ENCODE data around the gene GCNT2. TPM values are rescaled to one million over a fixed set of nuclear protein-coding genes. Genes with fewer than 3 reads are reported as not detected.
"Not testable (repeated sequence)": the region's sequence is repeated elsewhere in the genome, so short reads cannot be mapped to it uniquely, and the experiment has no call there.

GCNT2 gene
- total RNA-seq, 1 donor from 2014 or later, result 9.7 TPM

DNA sequence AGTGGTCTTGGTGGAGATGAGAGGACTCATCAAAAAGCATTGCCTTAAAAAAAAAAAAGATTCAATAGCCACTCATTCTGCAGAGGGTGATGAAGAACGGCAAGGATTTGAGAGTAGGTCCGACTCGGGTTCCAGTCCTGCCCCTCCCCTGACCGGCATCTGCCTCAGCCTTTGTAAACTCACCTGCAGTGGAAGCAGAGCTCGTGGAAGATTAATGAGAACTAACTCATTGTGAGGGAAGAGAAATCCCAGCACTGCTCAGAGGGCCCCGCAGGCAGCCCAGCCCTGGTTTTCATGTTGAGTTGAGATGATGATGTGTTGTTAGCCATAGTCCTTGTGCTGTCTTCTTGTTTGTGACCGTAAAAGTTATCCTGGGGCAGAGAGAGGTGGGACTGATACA lies 59.4 kb downstream of the GCNT2 start:
- DNase-seq (ENCODE audit: low spot score), result no peak

DNA sequence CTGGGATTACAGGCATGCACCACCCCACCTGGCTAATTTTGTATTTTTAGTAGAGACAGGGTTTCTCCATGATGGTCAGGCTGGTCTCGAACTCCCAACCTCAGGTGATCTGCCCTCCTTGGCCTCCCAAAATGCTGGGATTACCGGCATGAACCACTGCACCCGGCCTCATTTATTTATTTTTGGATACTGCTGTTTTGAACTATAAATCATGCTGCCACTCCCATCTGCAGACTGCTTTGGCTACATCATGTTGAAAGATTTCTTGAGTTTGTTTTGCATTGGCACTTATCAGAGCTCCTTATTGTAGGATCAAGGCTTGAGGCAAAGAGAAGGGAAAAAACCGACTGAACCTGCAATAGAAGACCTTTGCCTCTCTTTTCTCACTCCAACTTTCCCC lies 60.3 kb downstream of the GCNT2 start:
- not testable (repeated sequence) for DNase-seq (ENCODE audit: low spot score)

DNA sequence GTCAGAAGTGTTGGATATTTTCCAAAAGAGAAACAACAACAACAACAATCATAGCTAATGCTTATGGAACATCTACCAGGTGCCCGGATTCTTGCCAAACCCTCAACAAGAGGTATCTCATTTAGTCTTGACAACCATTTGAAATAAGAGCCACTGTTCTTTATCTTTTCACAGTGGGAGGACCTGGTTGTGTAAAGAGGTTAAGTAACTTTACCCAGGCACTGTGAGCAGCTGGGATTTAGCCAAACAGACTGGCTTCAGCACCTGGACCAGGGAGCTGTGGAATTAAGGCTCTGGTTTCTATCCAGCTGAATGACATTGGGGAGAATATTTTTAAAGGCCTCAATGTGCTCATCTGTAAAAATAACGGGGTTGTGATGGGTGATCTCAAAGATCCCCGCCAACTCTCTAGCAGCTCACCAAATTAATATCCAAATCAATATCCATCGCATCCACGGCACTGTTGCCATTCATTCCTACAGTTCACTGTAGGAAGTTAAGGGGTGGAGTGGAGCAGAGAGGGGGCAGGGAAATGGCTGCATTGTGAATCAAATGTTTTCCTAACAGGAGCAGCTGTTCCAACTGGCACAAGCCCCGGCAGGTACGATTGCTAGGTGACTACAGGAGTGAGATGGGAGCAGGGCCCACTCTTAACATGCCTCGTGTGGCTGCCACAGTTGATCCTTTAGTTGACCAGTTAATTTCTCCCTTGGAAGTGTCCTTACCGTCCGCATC lies 61.8 kb downstream of the GCNT2 start:
- no peak for DNase-seq (ENCODE audit: low spot score)

- no peak for DNase-seq (ENCODE audit: low spot score)
Measured at GRCh38 chr6:10583509-10583901, 62.4 kb downstream of the GCNT2 start.

DNA sequence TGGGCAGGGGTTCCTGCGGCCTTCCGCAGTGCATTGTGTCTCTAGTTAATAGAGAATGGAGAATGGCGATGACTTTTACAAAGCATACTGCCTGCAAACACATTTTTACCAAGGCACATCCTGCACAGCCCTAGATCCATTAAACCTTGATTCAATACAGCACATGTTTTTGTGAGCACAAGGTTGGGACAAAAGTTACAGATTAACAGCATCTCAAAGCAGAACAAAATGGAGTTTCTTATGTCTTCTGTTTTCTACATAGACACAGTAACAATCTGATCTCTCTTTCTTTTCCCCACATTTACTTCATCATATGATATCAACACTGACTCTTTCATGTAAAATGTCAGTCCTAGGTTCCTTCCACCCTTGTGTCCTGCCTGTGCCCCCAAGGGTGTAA lies 63.5 kb downstream of the GCNT2 start:
- DNase-seq (ENCODE audit: low spot score), result no peak

- DNase-seq (ENCODE audit: low spot score), result no peak
Measured at GRCh38 chr6:10585209-10585845, 64.2 kb downstream of the GCNT2 start.

DNA sequence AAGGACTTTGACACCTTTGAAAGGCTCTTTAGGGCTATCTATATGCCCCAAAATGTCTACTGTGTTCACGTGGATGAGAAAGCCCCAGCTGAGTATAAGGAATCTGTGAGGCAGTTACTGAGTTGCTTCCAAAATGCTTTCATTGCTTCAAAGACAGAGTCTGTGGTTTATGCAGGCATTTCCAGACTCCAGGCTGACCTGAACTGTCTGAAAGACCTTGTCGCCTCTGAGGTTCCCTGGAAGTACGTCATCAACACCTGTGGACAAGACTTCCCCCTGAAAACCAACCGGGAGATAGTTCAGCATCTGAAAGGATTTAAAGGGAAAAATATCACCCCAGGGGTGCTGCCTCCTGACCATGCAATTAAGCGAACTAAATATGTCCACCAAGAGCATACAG lies 65.2 kb downstream of the GCNT2 start:
- no peak for DNase-seq (ENCODE audit: low spot score)

DNA sequence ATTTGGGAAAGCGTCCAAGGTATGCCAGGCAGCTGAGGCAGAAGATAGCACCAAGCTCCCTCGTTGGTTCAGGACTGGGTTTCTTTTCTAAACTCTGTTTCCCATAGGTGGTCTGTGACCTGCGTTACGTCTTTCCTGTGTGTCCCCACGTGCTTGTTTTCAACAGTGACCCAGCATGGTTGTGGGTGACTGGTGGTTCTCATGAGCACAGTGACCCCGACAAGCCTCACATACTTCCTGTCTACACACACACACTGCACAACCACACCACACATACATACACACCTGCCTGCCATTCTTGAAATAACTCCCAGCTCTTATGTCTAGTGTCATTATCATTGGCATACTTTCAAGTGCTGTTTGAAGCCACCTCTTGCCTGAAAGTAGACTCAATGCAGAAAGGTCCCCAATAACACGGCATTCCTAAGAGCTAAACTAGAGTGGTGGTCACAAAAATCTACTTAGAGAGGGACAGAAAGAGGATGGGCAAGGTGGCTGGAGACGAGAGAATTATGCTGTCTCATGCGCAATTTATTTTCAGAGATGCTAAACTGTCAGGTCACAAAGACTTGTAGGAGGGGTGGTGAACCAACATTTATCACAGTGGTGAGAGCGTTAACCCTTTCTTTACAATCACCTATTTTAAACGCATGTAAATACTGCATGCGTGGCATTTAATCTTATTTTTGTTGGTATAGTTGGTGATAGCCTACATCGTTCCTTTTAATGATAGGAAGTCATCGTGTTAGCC lies 66.7 kb downstream of the GCNT2 start:
- DNase-seq (ENCODE audit: low spot score), result no peak

DNA sequence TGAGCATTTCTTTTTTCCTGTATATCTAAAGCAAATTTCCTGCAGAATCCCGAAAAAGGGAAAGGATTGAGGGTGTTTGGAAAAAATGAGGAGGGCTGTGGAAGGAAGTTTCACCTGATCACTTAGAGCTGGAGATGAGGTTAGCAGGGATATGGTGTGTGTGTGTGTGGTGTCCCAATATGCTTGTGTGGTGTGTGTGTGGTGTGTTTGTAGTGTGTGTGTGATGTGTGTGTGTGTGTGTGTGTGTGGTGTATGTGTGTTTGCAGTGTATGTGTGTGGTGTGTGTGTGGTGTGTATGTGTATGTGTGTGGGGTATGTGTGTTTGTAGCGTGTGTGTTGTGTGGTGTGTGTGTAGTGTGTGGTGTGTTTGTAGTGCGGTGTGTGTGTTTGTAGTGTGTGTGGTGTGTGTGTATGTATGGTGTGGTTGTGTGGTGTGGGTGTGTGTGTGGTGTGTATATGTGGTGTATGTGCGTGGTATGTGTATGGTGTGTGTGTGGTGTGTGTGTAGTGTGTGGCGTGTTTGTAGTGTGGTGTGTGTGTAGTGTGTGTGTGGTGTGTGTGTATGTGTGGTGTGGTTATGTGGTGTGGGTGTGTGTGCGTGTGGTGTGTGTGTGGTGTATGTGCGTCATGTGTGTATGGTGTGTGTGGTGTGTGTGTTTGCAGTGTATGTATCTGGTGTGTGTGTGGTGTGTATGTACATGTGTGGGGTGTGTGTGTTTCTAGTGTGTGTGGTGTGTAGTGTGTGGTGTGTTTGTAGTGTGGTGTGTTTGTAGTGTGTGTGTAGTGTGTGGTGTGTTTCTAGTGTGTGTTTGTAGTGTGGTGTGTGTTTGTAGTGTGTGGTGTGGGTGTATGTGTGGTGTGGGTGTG lies 67.6 kb downstream of the GCNT2 start:
- no peak for DNase-seq (ENCODE audit: low spot score)

GRCh38 chr6:10589429-10589727 lies 68.2 kb downstream of the GCNT2 start:
- DNase-seq (ENCODE audit: low spot score), result no peak

- no peak for DNase-seq (ENCODE audit: low spot score)
Measured at GRCh38 chr6:10589983-10590382, 68.8 kb downstream of the GCNT2 start.

- no peak for DNase-seq (ENCODE audit: low spot score)
Measured at GRCh38 chr6:10591422-10592160, 70.4 kb downstream of the GCNT2 start.

- no peak for DNase-seq (ENCODE audit: low spot score)
Measured at GRCh38 chr6:10595731-10596664, 74.8 kb downstream of the GCNT2 start.

DNA sequence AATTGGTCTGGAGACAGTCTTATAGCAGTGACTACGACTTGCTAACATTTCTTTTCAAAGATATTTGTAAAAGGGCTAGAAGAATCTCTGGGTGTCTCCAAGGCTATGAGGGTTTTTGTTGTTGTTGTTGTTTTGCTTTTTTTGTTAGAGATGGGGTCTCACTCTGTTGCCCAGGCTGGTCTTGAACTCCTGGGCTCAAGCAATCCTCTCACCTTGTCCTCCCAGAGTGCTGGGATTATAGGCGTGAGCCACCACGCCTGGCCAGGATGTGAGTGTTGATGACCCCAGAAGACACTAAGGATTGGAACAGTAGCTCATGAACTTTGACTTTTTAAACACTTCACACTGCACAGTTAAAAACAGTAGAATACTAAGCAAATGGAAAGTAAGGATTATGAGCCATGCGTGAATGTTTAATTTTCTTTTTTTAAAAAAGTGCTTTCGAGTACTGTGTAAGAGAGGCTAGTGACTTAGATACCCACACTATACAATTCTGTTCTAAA lies 76.4 kb downstream of the GCNT2 start:
- DNase-seq (ENCODE audit: low spot score), result no peak

DNA sequence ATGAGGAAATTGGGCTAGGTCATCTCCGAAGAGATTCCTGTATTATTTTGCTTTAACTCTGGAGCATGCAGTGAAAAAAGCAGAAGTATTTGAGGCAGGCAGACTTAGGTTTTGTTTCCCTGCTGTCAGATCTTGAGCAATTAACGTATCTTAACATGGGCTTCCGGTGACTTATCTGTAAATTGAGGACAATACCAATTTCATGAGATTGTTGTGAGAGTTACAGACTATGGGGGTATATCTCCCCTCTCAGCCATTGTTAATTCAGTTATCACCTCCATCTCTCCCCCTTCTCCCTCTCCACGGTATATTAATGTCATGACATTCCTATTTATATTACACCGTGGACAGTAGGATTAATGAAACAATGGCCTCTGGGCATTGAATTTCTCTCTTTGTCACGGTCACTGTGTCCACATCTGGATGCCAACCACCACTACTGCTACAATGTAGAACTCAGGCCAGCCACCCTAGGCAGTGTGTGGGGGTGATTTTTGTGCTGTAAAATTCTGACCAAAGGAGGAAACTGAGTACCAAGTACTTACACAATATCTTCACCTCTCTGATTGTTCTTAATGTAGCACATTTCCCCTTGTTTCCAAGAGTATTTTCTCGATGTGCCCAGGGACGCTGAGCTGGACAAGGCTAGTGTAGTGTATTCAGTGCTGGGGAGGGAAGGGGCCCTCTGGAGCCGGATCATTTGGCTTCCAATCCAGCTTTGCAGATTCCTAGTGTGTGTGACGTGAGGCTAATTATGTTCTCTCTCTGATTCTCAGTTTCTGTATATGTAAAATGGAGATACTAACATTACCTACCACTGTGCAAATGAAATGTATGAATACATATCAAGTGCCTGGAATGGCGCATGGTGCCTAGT lies 77.2 kb downstream of the GCNT2 start:
- no peak for DNase-seq (ENCODE audit: low spot score)

GRCh38 chr6:10599046-10599445 lies 77.9 kb downstream of the GCNT2 start:
- DNase-seq (ENCODE audit: low spot score), result no peak

DNA sequence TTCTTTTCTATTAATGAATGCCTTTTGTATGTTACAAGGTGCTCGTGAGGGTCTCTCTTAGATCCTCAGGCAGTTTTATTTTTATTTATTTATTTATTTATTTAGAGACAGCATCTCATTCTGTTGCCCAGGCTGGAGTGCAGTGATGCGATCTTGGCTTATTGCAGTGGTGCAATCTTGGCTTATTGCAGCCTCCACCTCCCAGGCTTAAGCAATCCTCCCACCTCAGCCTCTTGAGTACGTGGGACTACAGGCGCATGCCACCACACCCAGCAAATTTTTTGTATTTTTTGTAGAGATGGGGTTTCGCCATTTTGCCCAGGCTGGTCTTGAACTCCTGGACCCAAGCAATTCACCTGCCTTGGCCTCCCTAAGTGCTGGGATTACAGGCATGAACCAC lies 79.5 kb downstream of the GCNT2 start:
- not testable (repeated sequence) for DNase-seq (ENCODE audit: low spot score)

- DNase-seq (ENCODE audit: low spot score), result no peak
Measured at GRCh38 chr6:10603219-10603618, 82.1 kb downstream of the GCNT2 start.

- no peak for DNase-seq (ENCODE audit: low spot score)
Measured at GRCh38 chr6:10609038-10609437, 87.9 kb downstream of the GCNT2 start.
